Cardiac muscle cell (in vitro differentiated cells and primary cell): ENCODE results near the gene GAS7. TPM values are rescaled to one million over a fixed set of nuclear protein-coding genes. Genes with fewer than 3 reads are reported as not detected.
A peak's percentile ranks its signal among the peaks of the same experiment; 100 is the strongest.

Experiments used
- DNase-seq, 2 donors: peaks; one replicate each; pipeline versions ENCODE4 v3.0.0 to v3.0.0-alpha.2; 2010 to 2017; ENCODE audit warnings: low read depth in 1 of 2, low spot score in 1 of 2
- H3K27ac ChIP-seq: fragments of 200-600 bp; sonication (generic); 2 replicates; pipeline ENCODE4 v1.5.1; 2016
- H3K27me3 ChIP-seq: fragments of 200-600 bp; sonication (generic); 2 replicates; pipeline ENCODE4 v1.6.0; 2016; ENCODE audit warnings: control low read depth
- H3K36me3 ChIP-seq: fragments of 200-600 bp; sonication (generic); 2 replicates; pipeline ENCODE4 v1.5.1; 2016; ENCODE audit warnings: control low read depth
- H3K4me1 ChIP-seq: fragments of 200-600 bp; sonication (generic); 2 replicates; pipeline ENCODE4 v1.8.1; 2017; ENCODE audit warnings: low read depth, mild to moderate bottlenecking, mixed run types
- H3K4me3 ChIP-seq: fragments of 200-600 bp; sonication (generic); 2 replicates; pipeline ENCODE4 v1.5.1; 2016; ENCODE audit warnings: mild to moderate bottlenecking
- H3K9me3 ChIP-seq: fragments of 200-600 bp; sonication (generic); 2 replicates; pipeline ENCODE4 v1.5.1; 2017; ENCODE audit warnings: low read depth, mild to moderate bottlenecking, control low read depth
- CTCF ChIP-seq: IDR thresholded peaks from 2 replicates; pipeline ENCODE4 v1.5.1; 2012; ENCODE audit warnings: low read depth, mild to moderate bottlenecking, low read length
- polyA plus RNA-seq: library from polyadenylated mRNA; unstranded; fragments of >200 nt; fragmentation: Nextera tagmentation; extraction: Ambion mirVana; gene quantifications from 2 replicates; pipeline ENCODE4 v1.2.1, GENCODE V29; 2016
- total RNA-seq: library from RNA; depleted of rRNA; stranded (reverse); fragments of >200 nt; gene quantifications from 2 replicates; pipeline ENCODE4 v1.2.3, GENCODE V29; 2016

GAS7 gene
- total and polyA plus RNA-seq, 2 experiments from 2014 or later: 6.1 to 13.5 TPM

GRCh38 chr17:10116267-10116666 is 82.1 kb downstream of the GAS7 start:
- DNase-seq: no peak
- Histone ChIP-seq H3K27me3 (no peaks in the 10 kb centered on the region), H3K36me3 (no peaks in the 10 kb centered on the region), H3K9me3 (no peaks in the 10 kb centered on the region), H3K4me1 (peaks cover 11% of the 10 kb centered on the region), H3K4me3 (no peak overlapping the region), H3K27ac (no peak overlapping the region)
- TF ChIP-seq CTCF: no peak

DNA sequence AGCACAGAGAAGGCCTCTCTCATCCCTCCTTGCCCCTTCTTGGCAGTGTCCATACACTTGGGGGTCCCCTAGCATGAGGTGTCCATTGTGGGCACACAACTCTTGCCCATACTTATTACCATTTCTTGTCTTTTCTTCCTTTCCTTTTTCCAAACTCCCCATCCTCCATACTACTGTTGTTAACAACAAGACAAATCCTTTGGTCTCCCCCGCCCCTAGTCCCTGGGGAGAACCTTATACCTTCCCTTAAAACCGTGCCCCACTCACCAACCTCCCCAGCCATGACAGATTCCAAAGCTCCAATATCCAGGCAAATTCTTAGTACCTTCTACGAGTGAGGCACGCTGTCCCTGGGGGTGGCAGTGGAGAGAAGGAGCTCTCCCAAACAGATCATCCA is 82.9 kb downstream of the GAS7 start:
- DNase-seq: peak in 1 of 2 donors; percentile 52
- no peak for TF ChIP-seq CTCF
- H3K27me3 ChIP-seq: no peaks in the 10 kb centered on the region
- no peaks in the 10 kb centered on the region for H3K9me3 ChIP-seq
- H3K36me3 ChIP-seq: no peaks in the 10 kb centered on the region
- H3K4me1 ChIP-seq: peaks cover 11% of the 10 kb centered on the region
- no peak overlapping the region for H3K27ac ChIP-seq
- H3K4me3 ChIP-seq: no peak overlapping the region

GRCh38 chr17:10114931-10115535 is 83.4 kb downstream of the GAS7 start:
- no peak overlapping the region for H3K27ac ChIP-seq
- DNase-seq: peak in 1 of 2 donors; percentile 98
- H3K36me3 ChIP-seq: no peaks in the 10 kb centered on the region
- no peak overlapping the region for H3K4me3 ChIP-seq
- TF ChIP-seq CTCF: no peak
- H3K27me3 ChIP-seq: no peaks in the 10 kb centered on the region
- H3K4me1 ChIP-seq: peaks cover 11% of the 10 kb centered on the region
- H3K9me3 ChIP-seq: no peaks in the 10 kb centered on the region

GRCh38 chr17:10112962-10113361 is 85.4 kb downstream of the GAS7 start:
- no peaks in the 10 kb centered on the region for H3K27me3 ChIP-seq
- H3K9me3 ChIP-seq: no peaks in the 10 kb centered on the region
- no peaks in the 10 kb centered on the region for H3K36me3 ChIP-seq
- H3K4me3 ChIP-seq: no peak overlapping the region
- no peak for TF ChIP-seq CTCF
- H3K27ac ChIP-seq: no peak overlapping the region
- peaks cover 7% of the 10 kb centered on the region for H3K4me1 ChIP-seq
- no peak for DNase-seq

DNA sequence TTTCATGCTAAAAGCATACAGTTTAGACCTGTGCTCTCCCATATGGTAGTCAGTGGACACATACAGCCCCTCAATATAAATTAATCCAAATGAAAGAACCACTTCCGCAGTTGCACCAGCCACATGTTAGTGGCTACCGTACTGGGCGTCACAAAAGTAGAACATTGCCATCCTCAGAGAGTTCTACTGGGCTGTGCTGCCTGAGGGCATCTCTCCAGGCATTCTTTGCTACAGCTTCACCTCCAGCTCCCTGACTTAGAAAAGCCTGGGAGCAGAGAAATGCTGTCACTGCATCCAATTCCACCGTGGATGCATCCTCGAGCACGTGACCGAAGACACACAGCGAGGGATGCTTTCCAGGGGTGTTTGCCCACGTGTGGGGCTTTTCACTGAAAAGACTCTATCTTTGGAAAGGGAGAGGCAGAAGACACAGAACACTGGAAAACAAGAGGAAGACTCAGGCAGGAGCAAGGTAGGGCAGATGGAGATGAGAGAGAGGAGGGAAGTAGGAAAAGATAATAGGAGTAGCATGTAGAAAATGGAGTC is 86.4 kb downstream of the GAS7 start:
- Histone ChIP-seq H3K9me3 (no peaks in the 10 kb centered on the region), H3K4me1 (peaks cover 7% of the 10 kb centered on the region), H3K27ac (no peak overlapping the region), H3K27me3 (no peaks in the 10 kb centered on the region), H3K4me3 (no peak overlapping the region), H3K36me3 (no peaks in the 10 kb centered on the region)
- no peak for TF ChIP-seq CTCF
- no peak for DNase-seq
